Ammon's horn (tissue), 1 donor: ENCODE data around the gene FAM169A.
"Not testable (repeated sequence)": the region's sequence is repeated elsewhere in the genome, so short reads cannot be mapped to it uniquely, and the experiment has no call there.

Experiments
- DNase-seq: peaks from one replicate; pipeline ENCODE4 v3.0.0-alpha.2; 2016; ENCODE audit warnings: low spot score

The FAM169A gene

GRCh38 chr5:74865804-74866595 is at the start of gene FAM169A:
FAM169A (minus strand) TSS chr5:74866387; CDS start chr5:74841676, 24,711 bp downstream.
- DNase-seq = peak; percentile 34

- no peak for DNase-seq
These were observed 49.3 kb upstream of the FAM169A start for GRCh38 chr5:74915488-74915887.

GRCh38 chr5:74911421-74911820 is 45.2 kb upstream of the FAM169A start:
- not testable (repeated sequence) for DNase-seq

GRCh38 chr5:74909888-74910287 is 43.7 kb upstream of the FAM169A start:
- not testable (repeated sequence) for DNase-seq

GRCh38 chr5:74908237-74908636 is 42.0 kb upstream of the FAM169A start:
- not testable (repeated sequence) for DNase-seq

GRCh38 chr5:74904713-74905112 is 38.5 kb upstream of the FAM169A start:
- DNase-seq = not testable (repeated sequence)

- DNase-seq = peak; percentile 17
These were observed 37.1 kb upstream of the FAM169A start for GRCh38 chr5:74903165-74903787.

GRCh38 chr5:74897049-74897448 is 30.9 kb upstream of the FAM169A start:
- no peak for DNase-seq

GRCh38 chr5:74895906-74896305 is 29.7 kb upstream of the FAM169A start:
- DNase-seq = peak; percentile 86

- no peak for DNase-seq
These were observed 28.2 kb upstream of the FAM169A start for GRCh38 chr5:74894351-74894750.

- DNase-seq = no peak
These were observed 26.7 kb upstream of the FAM169A start for GRCh38 chr5:74892921-74893320.

GRCh38 chr5:74889523-74890105 is 23.4 kb upstream of the FAM169A start:
- DNase-seq = no peak

- no peak for DNase-seq
These were observed 21.9 kb upstream of the FAM169A start for GRCh38 chr5:74888117-74888516.

GRCh38 chr5:74885170-74885569 is 19.0 kb upstream of the FAM169A start:
- no peak for DNase-seq

- not testable (repeated sequence) for DNase-seq
These were observed 16.4 kb upstream of the FAM169A start for GRCh38 chr5:74882379-74883134.

- peak; percentile 73 for DNase-seq
These were observed 11.6 kb upstream of the FAM169A start for GRCh38 chr5:74877624-74878304.

GRCh38 chr5:74875994-74876791 is 10.0 kb upstream of the FAM169A start:
- no peak for DNase-seq

- DNase-seq = no peak
These were observed 7.5 kb upstream of the FAM169A start for GRCh38 chr5:74873525-74874249.

- DNase-seq = no peak
These were observed 4.3 kb upstream of the FAM169A start for GRCh38 chr5:74870299-74871067.
